ENCODE data around the gene PODXL2.

PODXL2 gene

GRCh38 chr3:127660621-127661251 is 31.8 kb downstream of the PODXL2 start:
- no peak for DNase-seq

- no peak for DNase-seq
These were observed 32.6 kb downstream of the PODXL2 start for GRCh38 chr3:127661600-127661999.

- DNase-seq, result no peak
These were observed 33.0 kb downstream of the PODXL2 start for GRCh38 chr3:127662001-127662469.

- peak; percentile 23 for DNase-seq
These were observed 34.2 kb downstream of the PODXL2 start for GRCh38 chr3:127663151-127663550.

- DNase-seq, result no peak
These were observed 36.2 kb downstream of the PODXL2 start for GRCh38 chr3:127665165-127665564.

GRCh38 chr3:127665586-127665985 is 36.6 kb downstream of the PODXL2 start:
- no peak for DNase-seq

- no peak for DNase-seq
These were observed 37.7 kb downstream of the PODXL2 start for GRCh38 chr3:127666676-127667075.

- peak; percentile 76 for DNase-seq
These were observed 38.2 kb downstream of the PODXL2 start for GRCh38 chr3:127667119-127667681.

GRCh38 chr3:127668906-127669305 is 39.9 kb downstream of the PODXL2 start:
- DNase-seq, result no peak

GRCh38 chr3:127669541-127670228 is 40.7 kb downstream of the PODXL2 start:
- DNase-seq, result no peak

- DNase-seq, result no peak
These were observed 41.2 kb downstream of the PODXL2 start for GRCh38 chr3:127670229-127670559.

- no peak for DNase-seq
These were observed 42.0 kb downstream of the PODXL2 start for GRCh38 chr3:127670761-127671522.

GRCh38 chr3:127671523-127672428 is 42.8 kb downstream of the PODXL2 start:
- no peak for DNase-seq

- DNase-seq, result peak; percentile 42
These were observed 43.6 kb downstream of the PODXL2 start, which contains the start of gene ABTB1 for GRCh38 chr3:127672429-127673190. Gene ABTB1 (plus strand): TSS chr3:127672952. CDS start chr3:127673026, 74 bp downstream.

- DNase-seq, result no peak
These were observed 44.5 kb downstream of the PODXL2 start for GRCh38 chr3:127673191-127674100.

- no peak for DNase-seq
These were observed 45.2 kb downstream of the PODXL2 start for GRCh38 chr3:127674101-127674721.

GRCh38 chr3:127674790-127675189 is 45.8 kb downstream of the PODXL2 start:
- DNase-seq, result no peak

GRCh38 chr3:127675651-127676391 is 46.8 kb downstream of the PODXL2 start:
- DNase-seq, result no peak

GRCh38 chr3:127676456-127676855 is 47.5 kb downstream of the PODXL2 start:
- DNase-seq, result no peak
